PC-9 (cell line): Measurements from ENCODE around the gene NR2C1. TPM values are rescaled to one million over a fixed set of nuclear protein-coding genes. Genes with fewer than 3 reads are reported as not detected.

Experiments used
- BruUV-seq: library from RNA; stranded (reverse); fragments of 400-500 nt; replicated peaks from 2 replicates; lab custom pipeline; 2021; lab: Mats Ljungman, UMichigan
- CTCF ChIA-PET: fragments of 300-600 bp; sonication (Branson Sonifier 250); formaldehyde crosslinking; loops from one replicate; lab custom pipeline; 2022; ENCODE audit warnings: antibody characterized with exemption; lab: Charles Lee
- POLR2A ChIA-PET: fragments of 300-600 bp; sonication (Branson Sonifier 250); formaldehyde crosslinking; loops from one replicate; lab custom pipeline; 2022; ENCODE audit warnings: antibody characterized with exemption; ENCODE audit not compliant: unreplicated experiment; lab: Charles Lee
- DNase-seq, 2 experiments: peaks; one replicate each; pipeline versions ENCODE4 v3.0.0 to v3.0.0-alpha.2; 2015 to 2022; ENCODE audit warnings: mixed read lengths in 1 of 2
- H2AFZ ChIP-seq: fragments of 200-600 bp; sonication (generic); 2 replicates; pipeline ENCODE4 v1.8.1; 2017; ENCODE audit warnings: antibody characterized with exemption
- H3F3A ChIP-seq: fragments of 200-600 bp; sonication (generic); 2 replicates; pipeline ENCODE4 v1.8.1; 2017; ENCODE audit warnings: antibody characterized with exemption, mild to moderate bottlenecking, low read depth; ENCODE audit not compliant: insufficient read depth
- H3K27ac ChIP-seq: fragments of 200-600 bp; sonication (generic); 2 replicates; pipeline ENCODE4 v1.6.1; 2016; ENCODE audit warnings: mixed run types
- H3K27me3 ChIP-seq: fragments of 200-600 bp; sonication (generic); 2 replicates; pipeline ENCODE4 v1.6.1; 2016; ENCODE audit warnings: low read depth, mixed run types; ENCODE audit not compliant: insufficient read depth
- H3K36me3 ChIP-seq: fragments of 200-600 bp; sonication (generic); 2 replicates; pipeline ENCODE4 v1.6.1; 2016; ENCODE audit warnings: low read depth, mixed run types
- H3K4me1 ChIP-seq: fragments of 200-600 bp; sonication (generic); replicated peaks from 2 replicates; pipeline ENCODE4 v1.6.1; 2016; ENCODE audit warnings: mixed run types; ENCODE audit not compliant: insufficient read depth
- H3K4me2 ChIP-seq: fragments of 200-600 bp; sonication (generic); 2 replicates; pipeline ENCODE4 v1.6.1; 2017; ENCODE audit warnings: mixed run types
- H3K4me3 ChIP-seq: fragments of 200-600 bp; sonication (generic); 2 replicates; pipeline ENCODE4 v1.6.1; 2016; ENCODE audit warnings: mixed run types
- H3K79me2 ChIP-seq: fragments of 200-600 bp; sonication (generic); 2 replicates; pipeline ENCODE4 v1.6.1; 2017; ENCODE audit warnings: low read depth, mixed run types
- H3K9me2 ChIP-seq: fragments of 200-600 bp; sonication (generic); 2 replicates; pipeline ENCODE4 v1.8.1; 2017; ENCODE audit warnings: mild to moderate bottlenecking; ENCODE audit not compliant: insufficient read depth
- H3K9me3 ChIP-seq: fragments of 200-600 bp; sonication (generic); 2 replicates; pipeline ENCODE4 v1.8.1; 2016; ENCODE audit warnings: low read depth; ENCODE audit not compliant: insufficient read depth
- H4K20me1 ChIP-seq: fragments of 200-600 bp; sonication (generic); 2 replicates; pipeline ENCODE4 v1.8.1; 2017; ENCODE audit not compliant: insufficient read depth
- CTCF ChIP-seq: fragments of 200-600 bp; sonication (generic); conservative IDR thresholded peaks from 2 replicates; pipeline ENCODE4 v1.6.1; 2017; ENCODE audit warnings: mixed run types, antibody characterized with exemption, mild to moderate bottlenecking, moderate library complexity
- EZH2 ChIP-seq: fragments of 200-600 bp; sonication (generic); IDR thresholded peaks from 2 replicates; pipeline ENCODE4 v1.8.0; 2017; ENCODE audit warnings: antibody characterized with exemption, low read depth
- intact Hi-C: fragments of 100-400 bp; cut with micrococcal nuclease; formaldehyde crosslinking; loops from one replicate; pipeline ENCODE4 v1.10.0; 2022; ENCODE audit not compliant: unreplicated experiment
- total RNA-seq: library from RNA; stranded (reverse); gene quantifications from 2 replicates; pipeline ENCODE4 v1.2.3, GENCODE V29; 2021

The NR2C1 gene
- total RNA-seq, 1 experiment from 2014 or later = 26.4 TPM

- Histone ChIP-seq H3K4me2 (no peak overlapping the region), H3F3A (no peaks in the 10 kb centered on the region), H3K27ac (no peak overlapping the region), H3K4me3 (no peak overlapping the region), H3K79me2 (no peaks in the 10 kb centered on the region), H2AFZ (no peak overlapping the region), H3K9me2 (no peaks in the 10 kb centered on the region), H3K9me3 (no peaks in the 10 kb centered on the region), H3K4me1 (no peaks in the 10 kb centered on the region), H3K36me3 (peaks cover 34% of the 10 kb centered on the region), H4K20me1 (no peaks in the 10 kb centered on the region; the same call in 1 of the 2 replicates), H3K27me3 (no peaks in the 10 kb centered on the region)
- no peak for DNase-seq
- no TSS peak for BruUV-seq
- CTCF ChIA-PET = no interaction called here
- intact Hi-C loops = no loop called here
- POLR2A ChIA-PET = no interaction called here
- no peak for TF ChIP-seq EZH2
- no peak for TF ChIP-seq CTCF
Measured at GRCh38 chr12:95057424-95057823, 16.0 kb downstream of the NR2C1 start.

GRCh38 chr12:95055057-95055456, 18.4 kb downstream of the NR2C1 start:
- H3F3A ChIP-seq = no peaks in the 10 kb centered on the region
- H3K27me3 ChIP-seq = no peaks in the 10 kb centered on the region
- H3K36me3 ChIP-seq = peaks cover 29% of the 10 kb centered on the region
- BruUV-seq = no TSS peak
- no peak overlapping the region for H3K4me3 ChIP-seq
- H3K9me2 ChIP-seq = no peaks in the 10 kb centered on the region
- no peaks in the 10 kb centered on the region for H3K9me3 ChIP-seq
- no peaks in the 10 kb centered on the region for H3K79me2 ChIP-seq
- H2AFZ ChIP-seq = no peak overlapping the region
- no peak for TF ChIP-seq CTCF
- no peak for TF ChIP-seq EZH2
- no peaks in the 10 kb centered on the region for H3K4me1 ChIP-seq
- intact Hi-C loops = no loop called here
- H3K27ac ChIP-seq = no peak overlapping the region
- H3K4me2 ChIP-seq = no peak overlapping the region
- H4K20me1 ChIP-seq = no peaks in the 10 kb centered on the region; the same call in 1 of the 2 replicates
- ChIA-PET CTCF (no interaction called here), POLR2A (no interaction called here)
- DNase-seq = no peak

- POLR2A ChIA-PET = no interaction called here
- H3K4me1 ChIP-seq = no peaks in the 10 kb centered on the region
- CTCF ChIA-PET = no interaction called here
- BruUV-seq = no TSS peak
- no peak overlapping the region for H2AFZ ChIP-seq
- H3K79me2 ChIP-seq = no peaks in the 10 kb centered on the region
- H3K36me3 ChIP-seq = peaks cover 29% of the 10 kb centered on the region
- no peaks in the 10 kb centered on the region for H3K27me3 ChIP-seq
- H3K27ac ChIP-seq = no peak overlapping the region
- H4K20me1 ChIP-seq = no peaks in the 10 kb centered on the region; the same call in 1 of the 2 replicates
- TF ChIP-seq CTCF = no peak
- TF ChIP-seq EZH2 = no peak
- no peaks in the 10 kb centered on the region for H3K9me2 ChIP-seq
- H3F3A ChIP-seq = no peaks in the 10 kb centered on the region
- no peak overlapping the region for H3K4me2 ChIP-seq
- no peaks in the 10 kb centered on the region for H3K9me3 ChIP-seq
- no peak overlapping the region for H3K4me3 ChIP-seq
- DNase-seq = no peak
- intact Hi-C loops = no loop called here
Measured at GRCh38 chr12:95054206-95054605, 19.2 kb downstream of the NR2C1 start.
